Fibroblast of skin of right quadriceps (primary cell): Measurements from ENCODE around the gene NRF1.
"Not testable (repeated sequence)": the region's sequence is repeated elsewhere in the genome, so short reads cannot be mapped to it uniquely, and the experiment has no call there.

Source experiments
- DNase-seq: peaks from one replicate; pipeline ENCODE4 v3.0.0-alpha.2; 2013

The NRF1 gene

DNA sequence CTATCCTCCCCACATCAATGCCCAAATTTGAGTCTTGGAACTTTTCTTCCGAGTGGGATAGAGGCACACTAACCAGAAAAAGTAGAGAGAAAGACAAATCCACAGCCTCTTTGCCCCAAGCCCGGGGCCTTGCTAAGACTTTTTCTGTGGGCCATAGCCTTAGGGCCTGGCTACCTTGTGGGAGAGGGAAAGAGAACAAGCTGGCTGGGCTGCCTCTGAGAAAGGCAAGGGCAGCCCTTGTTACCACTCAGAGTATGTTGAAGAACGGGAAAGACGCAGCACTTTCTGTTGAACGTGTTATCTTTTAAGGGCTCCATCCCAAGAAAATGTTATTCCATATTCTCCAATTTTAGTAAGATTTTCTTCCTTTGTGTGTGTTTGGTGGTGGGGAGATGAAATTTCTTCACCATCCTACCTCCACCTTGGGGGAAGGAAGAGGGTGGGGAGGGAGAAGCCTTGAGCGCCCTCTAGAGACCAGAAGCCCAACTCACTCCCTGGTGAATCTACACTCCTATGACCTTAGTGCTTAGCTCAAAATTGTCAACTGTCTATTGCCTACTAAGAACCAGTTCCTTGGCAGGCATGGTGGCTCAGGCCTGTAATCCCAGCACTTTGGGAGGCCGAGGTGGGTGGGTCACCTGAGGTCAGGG is 3.9 kb upstream of the NRF1 start:
- DNase-seq: no peak

DNA sequence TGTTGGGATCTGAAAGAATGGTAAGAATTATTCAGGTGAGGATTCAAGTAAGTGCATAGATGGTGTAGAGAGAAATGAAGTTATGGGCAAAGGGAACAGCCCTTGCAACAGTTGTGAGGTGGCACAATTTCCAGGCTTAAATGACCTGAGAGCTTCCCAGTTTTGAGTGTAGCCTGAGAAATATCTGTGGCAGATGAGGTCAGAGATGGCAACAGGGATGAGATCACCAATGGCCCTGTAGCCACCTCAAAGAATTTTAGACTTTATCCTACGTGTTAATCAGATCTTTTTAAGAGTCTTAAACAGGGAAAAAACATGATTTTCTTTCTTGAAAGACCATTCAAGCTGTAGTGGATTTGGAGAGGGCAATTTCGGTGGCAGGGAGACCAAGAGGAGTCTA is 1.9 kb upstream of the NRF1 start:
- no peak for DNase-seq

DNA sequence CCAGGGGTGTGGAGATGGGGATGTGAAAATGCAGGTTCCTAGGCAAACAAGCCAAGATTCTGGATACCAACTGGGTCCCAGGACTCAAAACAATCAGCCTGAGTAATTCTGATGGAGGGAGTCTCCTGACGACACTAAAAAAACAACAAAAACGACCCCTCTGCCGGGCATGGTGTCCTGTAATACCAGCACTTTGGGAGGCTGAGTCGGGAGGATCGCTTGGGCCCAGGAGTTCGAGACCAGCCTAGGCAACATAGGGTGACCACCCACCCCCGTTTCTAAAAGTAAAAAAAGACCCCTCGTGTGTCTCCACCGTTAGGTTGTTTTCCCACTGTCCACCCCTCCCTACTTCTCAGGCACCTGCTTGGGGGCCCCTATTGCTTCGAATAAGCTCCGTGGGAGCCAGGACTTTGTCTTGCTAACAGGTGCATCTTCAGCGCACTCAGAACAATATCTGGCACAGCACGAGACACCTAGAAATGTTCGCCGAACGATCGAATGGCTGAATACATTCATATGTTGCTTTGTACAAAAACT is 743 bp upstream of the NRF1 start:
- no peak for DNase-seq

DNA sequence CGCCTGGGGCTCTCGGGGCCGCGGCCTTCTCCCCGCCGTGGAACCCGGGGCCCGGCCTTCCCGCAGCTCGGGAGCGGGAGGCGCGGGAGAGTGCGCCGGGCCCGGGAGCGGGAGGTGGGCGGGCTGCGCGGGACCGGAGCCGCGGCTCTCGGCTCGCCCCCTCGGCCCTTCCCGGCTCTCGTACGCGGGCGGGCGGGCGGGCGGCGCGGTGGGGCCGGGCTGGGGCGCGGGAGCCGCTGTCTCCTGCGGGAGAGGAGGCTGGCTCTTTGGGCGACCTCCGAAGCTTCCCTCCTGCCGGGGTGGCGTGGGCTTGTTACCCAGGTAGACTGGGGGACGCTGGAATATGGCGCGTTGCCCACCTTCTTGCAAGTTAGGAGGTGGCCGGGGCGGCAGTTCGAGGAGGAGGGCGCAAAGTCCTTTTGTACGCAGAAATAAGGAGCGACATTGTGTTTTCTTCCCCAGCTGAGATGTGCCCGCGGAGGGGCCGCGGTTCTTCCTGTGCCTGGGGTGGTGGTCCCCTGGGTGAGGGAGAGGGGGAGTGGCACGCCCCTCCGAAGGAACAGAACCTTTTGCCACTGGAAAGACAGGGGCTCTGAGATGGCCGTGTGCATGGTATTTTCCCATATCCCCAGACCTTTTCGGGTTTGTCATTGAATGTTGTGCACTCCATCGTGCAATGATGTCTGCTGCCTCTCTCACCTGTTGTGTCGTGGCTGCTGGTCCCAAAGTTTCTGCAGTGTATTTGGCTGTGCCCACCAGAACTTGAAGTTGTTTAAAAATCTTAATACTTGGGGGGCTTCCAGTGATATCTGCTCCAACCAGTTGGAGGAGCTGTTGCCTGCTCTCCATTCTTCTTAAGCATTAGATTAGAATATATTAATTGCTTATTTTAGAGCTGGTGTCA is 844 bp downstream of the NRF1 start:
- peak; percentile 31 for DNase-seq

DNA sequence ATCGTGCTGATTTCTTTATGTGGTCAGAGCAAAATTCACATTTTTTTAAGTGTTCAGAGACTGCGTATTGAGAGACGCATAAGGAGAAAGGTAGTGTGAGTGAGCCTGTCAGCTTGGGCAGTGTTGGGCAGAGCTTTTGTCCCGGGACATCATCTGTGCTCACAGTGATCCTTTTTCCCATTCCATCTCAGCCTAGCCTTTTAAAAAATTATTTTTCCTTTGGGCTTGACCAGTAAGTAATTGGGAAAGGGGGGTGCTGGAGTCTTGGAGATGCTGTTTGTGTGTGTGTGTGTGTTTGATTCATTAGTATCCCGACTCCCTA is 1.5 kb downstream of the NRF1 start:
- no peak for DNase-seq

DNA sequence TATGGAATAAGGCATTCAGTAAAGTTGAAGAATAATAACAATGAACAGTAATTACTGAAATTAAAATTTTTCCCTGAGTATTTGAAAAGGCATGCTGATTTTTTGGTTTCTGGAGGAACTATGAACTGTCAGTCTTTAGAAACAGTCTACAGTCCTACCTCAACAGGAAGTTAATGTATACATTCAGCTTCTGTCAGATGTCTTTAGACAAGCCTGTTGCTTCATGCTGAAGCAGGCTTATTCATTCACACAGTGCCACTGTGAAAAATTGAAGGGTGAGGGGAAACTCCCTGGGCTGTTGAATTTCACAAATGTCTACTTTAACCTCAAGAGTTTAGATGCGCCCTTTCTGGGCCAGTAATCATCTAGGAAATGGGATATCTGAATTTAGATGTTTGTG is 3.5 kb downstream of the NRF1 start:
- DNase-seq: peak; percentile 39

DNA sequence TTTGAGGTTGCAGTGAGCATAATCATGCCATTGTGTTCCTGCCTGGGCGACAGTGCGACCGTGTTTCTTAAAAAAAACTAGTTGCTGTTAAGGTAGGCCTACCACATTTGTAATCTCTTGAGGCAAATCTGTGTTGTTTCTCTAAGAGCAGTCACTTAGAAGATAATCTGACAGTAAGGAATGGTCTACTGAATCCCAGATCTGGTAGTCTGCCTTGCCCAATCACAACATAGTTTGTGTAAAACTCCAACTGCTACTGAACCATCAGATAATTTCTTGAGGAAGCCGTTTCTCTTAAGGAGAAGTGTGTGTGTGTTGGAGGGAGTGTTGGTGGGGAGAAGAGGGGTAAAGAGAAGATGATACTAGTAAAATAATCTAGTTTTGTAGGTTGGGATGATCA is 5.0 kb downstream of the NRF1 start:
- DNase-seq: no peak

DNA sequence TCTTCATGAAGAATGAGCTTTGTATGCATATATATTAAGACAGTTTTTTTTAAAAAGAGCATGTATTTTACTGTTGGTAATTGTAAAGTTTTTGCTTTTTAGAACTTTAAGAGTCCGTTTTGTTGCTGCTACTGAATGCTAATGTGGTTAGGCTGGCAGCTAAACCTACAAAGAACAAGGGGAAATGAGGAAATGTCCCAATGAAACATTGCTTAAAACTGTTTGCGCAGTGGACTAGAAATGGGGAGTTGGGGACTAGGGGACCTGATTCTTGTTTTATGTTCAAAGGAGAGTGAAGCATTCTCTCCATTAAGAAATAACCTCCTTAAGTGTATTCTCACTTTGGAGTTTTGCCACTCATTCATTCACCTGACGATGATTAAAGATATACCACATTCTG is 5.7 kb downstream of the NRF1 start:
- DNase-seq: no peak

DNA sequence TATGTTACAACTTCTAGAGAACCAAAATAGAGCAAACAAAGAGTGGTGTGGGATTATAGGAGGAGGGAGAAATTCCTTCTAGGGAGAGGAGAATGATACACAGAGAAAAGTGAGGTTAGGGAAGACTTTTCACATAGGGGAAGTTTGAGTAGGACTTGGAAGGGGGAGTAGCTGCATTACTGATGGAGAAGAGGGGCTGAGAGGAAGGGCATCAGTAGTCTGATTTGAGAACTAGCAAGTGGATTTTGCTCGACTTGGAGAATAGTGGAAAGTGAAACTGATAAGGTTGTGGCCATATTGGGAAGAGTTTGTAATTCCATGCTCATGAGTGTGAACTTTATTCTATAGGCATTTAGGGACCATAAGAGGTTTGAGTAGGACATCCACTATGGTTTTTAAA is 6.1 kb downstream of the NRF1 start:
- DNase-seq: no peak

DNA sequence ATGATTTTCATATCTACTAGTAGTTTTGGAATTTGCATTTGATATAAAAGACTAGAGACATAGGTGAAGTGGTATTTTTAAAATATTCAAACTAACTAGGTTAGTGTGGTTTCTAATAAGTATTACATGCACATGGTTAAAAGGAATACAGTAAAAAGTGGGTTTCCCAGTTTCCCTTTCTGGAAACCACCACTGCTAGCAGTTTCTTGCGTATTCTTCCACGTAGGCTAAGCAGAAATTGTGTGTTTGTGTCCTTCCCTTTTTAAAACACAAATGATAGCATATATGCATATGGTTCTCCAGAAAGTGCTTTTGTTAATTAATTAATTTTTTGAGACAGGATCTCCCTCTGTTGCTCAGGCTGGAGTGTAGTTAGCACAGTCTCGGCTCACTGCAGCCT is 15.4 kb downstream of the NRF1 start:
- no peak for DNase-seq

DNA sequence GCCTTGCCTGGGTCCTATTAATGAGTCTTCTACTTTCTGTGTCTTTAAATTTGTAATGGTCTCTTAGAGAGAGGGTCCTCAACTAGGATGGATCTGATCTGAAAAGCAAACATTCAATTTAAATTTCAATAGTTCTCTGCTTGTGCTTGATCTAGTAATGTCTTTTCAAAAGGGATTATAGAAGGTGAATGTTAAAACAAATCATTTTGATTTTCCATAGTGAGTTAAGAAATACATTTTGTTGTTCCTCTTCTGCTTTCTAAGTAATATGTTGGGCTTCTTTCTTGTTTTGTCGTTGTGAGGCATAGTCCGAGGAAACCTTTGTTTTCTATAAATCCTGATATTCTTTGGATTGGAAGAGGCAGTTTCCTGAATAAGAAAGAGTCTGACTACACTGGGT is 18.8 kb downstream of the NRF1 start:
- DNase-seq: no peak

DNA sequence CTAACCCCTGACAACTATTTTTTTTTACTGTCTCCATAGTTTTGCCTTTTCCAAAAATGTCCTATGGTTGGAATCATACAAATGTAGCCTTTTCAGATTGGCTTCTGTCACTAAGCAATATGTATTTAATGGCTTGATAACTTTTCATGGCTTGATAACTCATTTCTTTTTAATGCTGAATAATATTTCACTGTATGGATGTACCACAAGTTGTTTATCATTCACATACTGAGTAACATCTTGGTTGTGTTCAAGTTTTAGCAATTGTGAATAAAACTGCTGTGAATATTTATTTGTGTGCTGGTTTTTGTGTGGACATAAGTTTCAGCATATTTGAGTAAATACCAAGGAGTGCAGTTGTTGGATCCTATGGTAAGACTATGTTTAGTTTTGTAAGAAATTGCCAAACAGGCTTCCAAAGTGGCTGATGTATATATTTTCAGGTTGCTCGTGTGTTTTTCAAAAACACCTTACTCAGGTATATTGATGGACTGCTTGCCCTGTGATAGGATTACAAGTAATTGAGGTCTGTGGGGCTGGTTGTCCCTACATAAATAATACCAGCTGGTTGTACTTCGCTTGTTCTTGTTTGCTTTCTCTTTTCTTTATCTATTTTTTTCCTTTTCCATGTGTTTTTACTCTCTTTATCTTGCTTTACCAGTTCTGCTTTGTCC is 23.0 kb downstream of the NRF1 start:
- DNase-seq: no peak

DNA sequence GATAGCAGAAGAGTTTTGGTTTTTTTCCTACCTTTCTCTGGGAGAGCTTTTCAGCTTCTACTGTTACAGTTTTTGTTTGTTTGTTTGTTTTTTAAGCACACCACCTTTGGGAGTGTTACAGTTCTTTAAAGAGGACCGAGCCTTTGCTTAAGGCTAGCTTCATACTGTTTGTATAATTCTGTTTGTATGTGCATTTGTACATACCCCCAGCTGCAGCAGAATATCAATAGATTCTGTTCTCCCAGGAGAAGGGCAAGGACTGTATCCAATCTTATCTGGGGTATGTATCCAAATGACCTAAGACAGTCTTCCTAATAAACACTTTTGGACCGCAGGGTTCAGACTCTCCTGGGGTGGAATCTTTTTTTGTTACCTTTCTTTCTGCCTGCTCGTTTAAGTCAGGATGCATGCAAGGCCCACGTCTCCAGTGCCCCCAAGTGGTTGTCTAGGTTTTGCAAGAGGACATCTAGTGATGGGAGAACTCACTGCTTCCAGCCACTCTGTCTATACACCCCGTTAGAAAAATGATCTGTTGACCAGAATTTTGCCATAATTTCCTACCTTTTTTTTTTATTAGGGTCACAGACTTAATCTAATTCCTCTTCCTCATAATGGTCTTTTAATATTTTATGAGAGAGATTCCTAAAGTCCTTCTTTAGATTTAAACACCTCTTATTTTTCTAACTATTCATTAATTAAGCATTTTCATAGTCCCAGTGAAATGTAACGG is 23.9 kb downstream of the NRF1 start:
- peak; percentile 70 for DNase-seq

DNA sequence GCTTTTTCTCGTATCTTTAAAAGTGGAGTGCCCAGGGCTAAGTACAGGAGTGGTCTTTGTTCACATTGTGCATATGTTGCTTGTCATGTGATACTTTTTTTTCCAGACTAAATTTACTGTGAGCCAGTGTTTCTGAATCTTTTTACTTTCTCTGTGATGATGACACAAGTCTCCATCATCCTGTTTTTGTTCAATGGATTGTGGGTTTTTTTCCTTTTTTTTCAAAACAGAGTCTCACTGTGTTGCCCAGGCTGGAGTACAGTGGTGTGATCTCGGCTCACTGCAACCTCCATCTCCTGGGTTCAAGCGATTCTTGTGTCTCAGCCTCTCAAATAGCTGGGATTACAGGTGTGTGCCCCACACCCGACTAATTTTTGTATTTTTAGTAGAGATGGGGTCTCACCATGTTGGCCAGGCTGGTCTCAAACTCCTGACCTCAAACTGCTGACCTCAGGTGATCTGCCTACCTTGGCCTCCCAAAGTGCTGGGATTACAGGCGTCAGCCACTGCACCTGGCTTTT is 24.6 kb downstream of the NRF1 start:
- DNase-seq: not testable (repeated sequence)

DNA sequence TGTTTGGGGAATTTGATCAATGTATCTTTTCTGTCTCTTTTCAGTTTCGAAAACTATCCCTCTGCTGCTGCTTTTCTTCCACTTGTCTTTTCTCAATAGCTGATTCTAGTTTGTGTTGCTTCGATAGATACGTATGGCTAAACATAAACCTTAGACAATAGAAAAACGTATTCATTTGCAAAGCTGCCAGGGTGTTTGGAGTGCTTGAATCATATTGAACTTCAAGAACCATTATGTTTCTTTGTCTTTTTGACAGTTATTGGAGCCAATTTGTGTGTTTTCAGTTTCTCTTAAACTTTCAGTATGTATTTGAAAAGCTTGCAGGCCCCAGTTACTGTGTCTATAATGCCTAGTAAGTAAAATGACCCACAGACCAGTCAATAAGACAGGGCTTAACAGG is 25.1 kb downstream of the NRF1 start:
- no peak for DNase-seq

DNA sequence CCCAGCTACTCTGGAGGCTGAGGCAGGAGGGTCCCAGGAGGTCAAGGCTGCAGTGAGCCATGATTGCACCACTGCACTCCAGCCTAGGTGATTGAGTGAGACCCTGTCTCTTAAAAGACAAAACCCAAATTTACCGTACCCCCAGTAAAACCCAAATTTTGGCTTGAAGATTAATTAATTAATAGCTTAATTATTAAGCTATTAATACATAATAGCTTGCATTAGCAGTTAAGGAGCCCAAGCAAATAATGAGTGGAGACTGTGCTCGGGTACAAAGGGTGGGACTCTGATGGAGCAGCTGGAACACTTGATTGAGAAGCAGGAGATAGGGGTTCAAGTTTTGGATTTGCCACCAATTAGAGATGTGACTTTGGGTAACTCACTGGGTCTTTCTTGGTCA is 28.9 kb downstream of the NRF1 start:
- no peak for DNase-seq

DNA sequence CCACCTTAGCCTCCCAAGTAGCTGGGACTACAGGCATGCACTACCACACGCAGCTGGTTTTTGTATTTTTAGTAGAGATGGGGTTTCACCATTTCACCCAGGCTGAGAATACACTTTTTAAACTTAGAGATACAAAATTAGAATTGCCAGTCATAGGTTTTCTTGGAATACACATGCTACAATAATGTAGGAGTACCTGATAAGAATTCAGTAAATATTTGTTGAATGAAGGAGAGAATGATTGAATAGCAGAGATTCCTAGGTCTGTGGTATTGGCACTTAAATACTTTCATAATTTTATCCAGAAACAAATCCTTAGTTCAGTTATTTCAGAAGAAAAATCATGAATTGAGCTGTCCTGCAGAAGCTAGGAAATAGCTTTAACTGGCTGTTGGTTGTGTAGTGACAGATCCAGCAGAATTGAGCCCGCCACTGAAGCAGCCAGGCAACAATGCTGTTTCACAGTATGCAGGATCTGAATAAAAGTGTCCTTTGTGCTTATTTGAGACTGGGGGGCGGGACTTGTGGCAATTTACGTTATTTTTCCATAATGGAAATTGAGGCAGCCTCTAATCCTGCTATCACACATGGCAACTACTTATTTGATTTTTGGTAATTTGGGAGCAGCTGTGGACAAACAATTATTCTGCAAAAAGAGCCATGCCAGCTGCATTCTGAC is 31.5 kb downstream of the NRF1 start:
- DNase-seq: no peak

DNA sequence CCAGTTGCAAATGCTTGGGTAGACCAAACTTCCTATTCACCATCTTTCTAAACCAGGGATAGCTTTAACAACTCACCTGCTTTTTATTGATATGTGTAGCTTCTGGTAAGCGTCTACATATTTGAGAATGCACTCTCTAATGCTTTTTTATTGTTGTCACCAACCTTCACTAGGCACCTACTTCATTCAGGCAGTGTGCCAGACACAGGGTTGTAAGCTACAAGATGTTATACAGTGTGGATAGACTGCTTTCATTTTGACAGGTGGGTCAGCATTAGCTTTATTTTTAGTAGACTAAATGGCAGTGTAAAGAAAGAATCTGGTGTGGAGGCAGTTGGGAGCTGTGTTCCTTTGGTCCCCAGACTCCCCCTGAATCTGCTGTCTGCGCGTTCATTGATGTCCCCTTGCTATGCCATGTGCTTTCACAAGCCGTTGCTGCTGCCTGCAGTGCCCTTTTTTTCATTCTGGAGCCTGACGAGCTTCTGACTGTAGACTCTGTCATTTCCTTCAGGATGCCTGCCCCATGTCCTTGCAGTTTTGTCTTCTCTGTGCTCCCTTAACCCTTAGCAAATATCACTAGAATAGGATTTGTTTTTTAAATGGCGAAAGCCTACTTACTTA is 32.1 kb downstream of the NRF1 start:
- no peak for DNase-seq

DNA sequence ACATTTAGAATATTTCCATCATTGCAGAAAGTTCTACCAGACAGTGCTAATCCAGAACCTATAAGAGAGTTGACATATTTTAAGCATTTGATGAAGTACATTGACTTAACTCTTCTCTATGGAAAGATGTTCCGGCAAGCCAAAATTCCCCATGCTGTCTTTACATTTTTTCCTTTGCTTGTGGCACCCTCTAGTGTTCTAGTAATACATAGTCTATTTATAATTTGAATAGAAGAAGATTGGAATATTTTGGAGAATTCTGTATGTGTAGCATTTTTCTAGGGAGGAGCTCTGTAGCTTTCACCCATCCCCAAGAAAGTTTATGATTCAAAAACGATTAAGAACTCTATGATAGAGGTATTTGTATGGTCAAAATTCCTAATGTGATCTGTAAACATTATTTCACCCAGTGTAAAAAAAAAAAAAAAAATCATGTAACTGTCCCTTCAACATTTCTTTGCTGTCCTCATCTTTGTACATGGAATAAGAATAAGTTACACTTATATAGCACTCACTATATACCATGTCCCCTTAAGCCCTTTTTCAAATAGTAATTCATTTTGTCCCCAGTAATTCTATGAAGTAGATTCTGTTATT is 33.2 kb downstream of the NRF1 start:
- DNase-seq: peak; percentile 59

DNA sequence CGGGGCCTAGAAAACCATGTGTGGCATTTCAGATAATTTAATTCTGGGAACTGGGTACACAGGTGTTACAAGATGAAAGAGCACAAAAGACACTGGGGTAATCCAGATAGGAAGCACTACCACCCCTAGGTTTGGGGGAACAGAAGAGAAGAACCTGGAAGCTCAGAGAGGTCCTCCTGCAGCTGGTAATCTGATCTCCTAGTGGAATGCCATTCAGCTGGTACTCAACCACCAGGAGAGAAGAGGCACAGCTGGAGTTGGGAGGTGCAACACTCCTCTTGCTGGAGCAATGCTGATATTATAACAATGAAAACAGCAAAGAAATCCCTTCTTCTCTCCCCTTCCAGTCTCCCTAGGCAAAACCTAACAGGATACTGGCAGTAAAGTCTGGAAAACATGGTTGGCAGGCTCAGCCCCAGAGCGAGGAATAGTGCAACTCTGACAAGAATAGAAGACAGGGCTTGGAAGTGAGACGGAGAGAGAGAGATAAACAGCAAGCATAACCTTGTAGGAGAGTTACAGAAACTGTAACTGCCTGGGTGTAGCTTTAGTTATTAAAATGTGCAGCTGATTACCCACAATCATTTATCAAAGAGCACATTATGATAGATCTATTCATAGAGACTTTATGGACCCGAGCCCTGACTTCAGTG is 35.0 kb downstream of the NRF1 start:
- DNase-seq: no peak

DNA sequence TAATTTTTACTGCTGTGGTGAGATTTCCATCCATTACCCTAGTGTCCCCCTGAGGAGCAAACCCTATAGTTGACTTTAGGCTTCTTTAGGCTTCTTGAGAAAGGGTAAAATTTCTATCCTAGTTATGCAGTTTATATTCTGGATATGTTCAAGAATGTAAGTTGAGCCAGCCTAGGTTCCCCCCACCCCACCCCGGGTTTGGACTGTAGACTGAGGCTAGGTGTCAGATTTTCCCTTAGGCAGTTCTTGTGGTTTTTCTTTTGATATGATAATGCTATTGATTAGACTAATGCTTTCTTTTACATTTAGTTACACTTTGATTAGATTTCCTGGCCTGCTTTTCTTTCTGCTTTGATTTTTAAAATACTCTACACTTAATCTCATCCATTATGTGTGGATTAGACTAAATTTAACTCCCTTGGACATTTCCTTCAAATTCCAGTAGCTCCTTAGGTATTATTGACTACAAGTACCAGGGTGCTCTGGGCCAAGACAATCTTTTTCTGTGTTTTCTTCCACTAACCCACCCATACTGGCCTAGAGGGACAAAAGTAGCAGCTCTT is 37.7 kb downstream of the NRF1 start:
- DNase-seq: no peak
